NB4 (cell line): ENCODE results near the gene PHF11.
"Not testable (repeated sequence)": the region's sequence is repeated elsewhere in the genome, so short reads cannot be mapped to it uniquely, and the experiment has no call there.

Experiments used
- CTCF ChIP-seq: IDR thresholded peaks from one replicate; pipeline ENCODE4 v1.5.1; 2012; ENCODE audit warnings: low read depth, low read length
- MAX ChIP-seq: IDR thresholded peaks from 2 replicates; pipeline ENCODE4 v1.6.1; 2011; ENCODE audit warnings: low read depth, low read length
- POLR2A ChIP-seq: IDR thresholded peaks from 2 replicates; pipeline ENCODE4 v1.6.1; 2011; ENCODE audit warnings: mild to moderate bottlenecking; ENCODE audit not compliant: insufficient read length; ENCODE audit errors: extremely low read depth

GRCh38 chr13:49565461-49565860 lies 69.7 kb downstream of the PHF11 start:
- TF ChIP-seq POLR2A, CTCF, MAX: not testable (repeated sequence)
